K562 (cell line): ENCODE results near the gene ANO1. TPM values are rescaled to one million over a fixed set of nuclear protein-coding genes. Genes with fewer than 3 reads are reported as not detected.

Experiments
- BCOR ChIP-seq: fragments of 450-650 bp; IDR thresholded peaks from 2 replicates; pipeline ENCODE4 v1.6.1; 2016
- C11orf30 ChIP-seq: fragments of 450-650 bp; IDR thresholded peaks from 2 replicates; pipeline ENCODE4 v1.6.1; 2016; ENCODE audit warnings: low read depth, mild to moderate bottlenecking
- CGGBP1 ChIP-seq: fragments of 250-450 bp; sonication (Bioruptor Pico); IDR thresholded peaks from 2 replicates; pipeline ENCODE4 v1.9.0; 2021; ENCODE audit warnings: mild to moderate bottlenecking
- CLOCK ChIP-seq: fragments of 250-450 bp; sonication (Bioruptor Pico); IDR thresholded peaks from 2 replicates; pipeline ENCODE4 v1.4.0; 2020; ENCODE audit warnings: mild to moderate bottlenecking, moderate library complexity, borderline replicate concordance
- NEUROD1 ChIP-seq: fragments of 150-350 bp; IDR thresholded peaks from 2 replicates; pipeline ENCODE4 v1.6.1; 2014; ENCODE audit warnings: borderline replicate concordance, low read length, low read depth; ENCODE audit not compliant: partially characterized antibody
- NR2C2 ChIP-seq, 2 experiments: fragments of 200-800 bp in 1 of 2; sonication (Bioruptor generic) in 1 of 2; sonication (generic) in 1 of 2; formaldehyde crosslinking in 1 of 2; IDR thresholded peaks; 2 replicates each; pipeline versions ENCODE4 v1.6.1 to v1.8.0; 2016 to 2022; ENCODE audit warnings: mild to moderate bottlenecking in 1 of 2, missing compliant biosample characterization in 1 of 2, missing genetic modification characterization in 1 of 2, missing genetic modification reagents in 1 of 2
- RB1 ChIP-seq: fragments of 450-650 bp; IDR thresholded peaks from 2 replicates; pipeline ENCODE4 v1.6.1; 2017; ENCODE audit warnings: low read depth, mild to moderate bottlenecking
- SRSF1 ChIP-seq: fragments of 200-400 bp; formaldehyde crosslinking; IDR thresholded peaks from 2 replicates; pipeline ENCODE4 v1.6.1; 2017; ENCODE audit warnings: mild to moderate bottlenecking, low read depth, low read length, moderate library complexity
- STAT5A ChIP-seq: IDR thresholded peaks from 2 replicates; pipeline ENCODE4 v1.6.1; 2012; ENCODE audit warnings: low read length, inconsistent platforms, borderline replicate concordance
- ZNF324 ChIP-seq: fragments of 250-450 bp; sonication (Bioruptor Pico); IDR thresholded peaks from 2 replicates; pipeline ENCODE4 v1.4.0; 2020; ENCODE audit warnings: mild to moderate bottlenecking
- ZNF384 ChIP-seq: IDR thresholded peaks from 2 replicates; pipeline ENCODE4 v1.6.1; 2012; ENCODE audit warnings: low read depth, low read length, improper control_type of control experiment
- polyA plus RNA-seq, 8 experiments: library from polyadenylated mRNA; depleted of rRNA in 4 of 8; stranded (reverse) in 5 of 8; unstranded in 3 of 8; fragments of >200 nt; fragmentation: Nextera tagmentation in 2 of 8; fragmentation: Illumina TruSeq in 1 of 8; extraction: Ambion mirVana in 2 of 8; extraction: Trizol in 1 of 8; gene quantifications; 2 replicates each; pipeline versions ENCODE4 v1.2.1 to v1.2.3, GENCODE V29; 2011 to 2014; ENCODE audit warnings: inconsistent platforms in 1 of 8, missing spikeins in 1 of 8
- total RNA-seq, 7 experiments: library from RNA; depleted of rRNA in 6 of 7; stranded (reverse); fragments of >200 nt in 6 of 7; fragmentation: Illumina TruSeq in 2 of 7; extraction: Trizol in 2 of 7; gene quantifications; 2 replicates each; pipeline versions ENCODE4 v1.2.1 to v1.2.3, GENCODE V29; 2011 to 2021; ENCODE audit warnings: low replicate concordance in 1 of 7
- TF ChIP-seq, protein P1 (sequence below): fragments of 450-650 bp; formaldehyde crosslinking; IDR thresholded peaks from 2 replicates; pipeline ENCODE4 v1.4.0; 2022; ENCODE audit warnings: missing genetic modification characterization
- TF ChIP-seq, protein P2 (sequence below), 3 experiments: IDR thresholded peaks in 2 of 3; conservative IDR thresholded peaks in 1 of 3; 2 replicates each; pipeline ENCODE4 v1.5.1; 2011 to 2012; ENCODE audit warnings: low read length in 3 of 3, mild to moderate bottlenecking in 3 of 3, control low read depth in 2 of 3, improper control_type of control experiment in 1 of 3, inconsistent platforms in 1 of 3, low read depth in 1 of 3, mixed read lengths in 1 of 3, moderate library complexity in 1 of 3; ENCODE audit not compliant: insufficient read depth in 2 of 3
- TF ChIP-seq, protein P3 (sequence below): fragments of 450-650 bp; IDR thresholded peaks from 2 replicates; pipeline ENCODE4 v1.6.1; 2018; ENCODE audit warnings: mild to moderate bottlenecking, low read depth; ENCODE audit not compliant: partially characterized antibody
- TF ChIP-seq, protein P4 (sequence below): fragments of 250-450 bp; sonication (Bioruptor Pico); IDR thresholded peaks from 2 replicates; pipeline ENCODE4 v1.5.0; 2021
- TF ChIP-seq, protein P5 (sequence below): sonication (generic); formaldehyde crosslinking; IDR thresholded peaks from 2 replicates; pipeline ENCODE4 v1.8.1; 2023; ENCODE audit warnings: mild to moderate bottlenecking, missing genetic modification reagents

ANO1 gene
- total and polyA plus RNA-seq, 9 of the 15 experiments (the other 6 are each of a cell fraction or from before 2014, with no cell fraction given) = not detected

DNA sequence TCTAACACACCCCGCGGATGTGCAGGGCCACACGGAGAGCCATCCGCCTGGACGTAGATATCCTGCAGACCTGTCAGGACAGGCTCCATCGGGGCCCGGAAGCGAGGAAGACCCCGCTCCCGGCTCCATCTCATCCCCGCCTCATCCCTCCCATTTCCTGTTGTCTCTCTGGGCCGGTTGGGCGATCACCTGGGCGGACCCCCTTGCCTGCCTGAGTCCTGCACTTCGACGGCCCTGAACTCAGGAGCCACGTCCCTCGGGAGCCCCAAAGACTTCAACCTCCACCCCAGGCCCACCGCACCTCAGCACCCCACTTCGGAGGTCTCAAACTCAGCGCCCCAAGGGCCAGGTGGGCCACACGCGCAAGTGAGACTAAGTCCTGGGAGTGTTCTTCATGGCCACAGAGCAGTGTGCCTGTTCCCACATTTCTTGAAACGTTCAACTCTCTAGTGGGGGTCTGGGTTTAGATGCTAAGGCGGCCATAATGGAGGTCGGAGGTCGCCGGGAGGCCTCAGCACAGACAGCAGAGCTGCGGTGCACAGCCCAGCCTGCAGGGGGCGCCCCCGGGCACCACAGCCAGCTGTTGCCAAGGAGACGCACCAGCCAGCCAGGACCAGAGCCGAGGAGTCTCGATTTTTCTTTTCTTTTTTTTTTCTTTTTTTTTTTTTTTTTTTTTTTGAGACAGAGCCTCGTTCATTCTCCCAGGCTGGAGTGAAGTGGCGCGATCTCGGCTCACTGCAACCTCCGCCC, 99.0 kb downstream of the ANO1 start (continued):
- TF ChIP-seq, protein P1, sequence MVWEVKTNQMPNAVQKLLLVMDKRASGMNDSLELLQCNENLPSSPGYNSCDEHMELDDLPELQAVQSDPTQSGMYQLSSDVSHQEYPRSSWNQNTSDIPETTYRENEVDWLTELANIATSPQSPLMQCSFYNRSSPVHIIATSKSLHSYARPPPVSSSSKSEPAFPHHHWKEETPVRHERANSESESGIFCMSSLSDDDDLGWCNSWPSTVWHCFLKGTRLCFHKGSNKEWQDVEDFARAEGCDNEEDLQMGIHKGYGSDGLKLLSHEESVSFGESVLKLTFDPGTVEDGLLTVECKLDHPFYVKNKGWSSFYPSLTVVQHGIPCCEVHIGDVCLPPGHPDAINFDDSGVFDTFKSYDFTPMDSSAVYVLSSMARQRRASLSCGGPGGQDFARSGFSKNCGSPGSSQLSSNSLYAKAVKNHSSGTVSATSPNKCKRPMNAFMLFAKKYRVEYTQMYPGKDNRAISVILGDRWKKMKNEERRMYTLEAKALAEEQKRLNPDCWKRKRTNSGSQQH = no peak
- TF ChIP-seq ZNF384 = peak; percentile 80
- peak; percentile 42; the same call in 1 of the 2 replicates for TF ChIP-seq NR2C2 (CRISPR knock-in tag; IDR thresholded peaks at IDR 0.05)
- peak; percentile 69 for TF ChIP-seq NR2C2 (tag; IDR thresholded peaks at IDR 0.05)
- no peak for TF ChIP-seq C11orf30
- 0 out of 2 replicates have a peak, but pooled peaks have one; percentile 32 for TF ChIP-seq BCOR
- TF ChIP-seq, protein P2, sequence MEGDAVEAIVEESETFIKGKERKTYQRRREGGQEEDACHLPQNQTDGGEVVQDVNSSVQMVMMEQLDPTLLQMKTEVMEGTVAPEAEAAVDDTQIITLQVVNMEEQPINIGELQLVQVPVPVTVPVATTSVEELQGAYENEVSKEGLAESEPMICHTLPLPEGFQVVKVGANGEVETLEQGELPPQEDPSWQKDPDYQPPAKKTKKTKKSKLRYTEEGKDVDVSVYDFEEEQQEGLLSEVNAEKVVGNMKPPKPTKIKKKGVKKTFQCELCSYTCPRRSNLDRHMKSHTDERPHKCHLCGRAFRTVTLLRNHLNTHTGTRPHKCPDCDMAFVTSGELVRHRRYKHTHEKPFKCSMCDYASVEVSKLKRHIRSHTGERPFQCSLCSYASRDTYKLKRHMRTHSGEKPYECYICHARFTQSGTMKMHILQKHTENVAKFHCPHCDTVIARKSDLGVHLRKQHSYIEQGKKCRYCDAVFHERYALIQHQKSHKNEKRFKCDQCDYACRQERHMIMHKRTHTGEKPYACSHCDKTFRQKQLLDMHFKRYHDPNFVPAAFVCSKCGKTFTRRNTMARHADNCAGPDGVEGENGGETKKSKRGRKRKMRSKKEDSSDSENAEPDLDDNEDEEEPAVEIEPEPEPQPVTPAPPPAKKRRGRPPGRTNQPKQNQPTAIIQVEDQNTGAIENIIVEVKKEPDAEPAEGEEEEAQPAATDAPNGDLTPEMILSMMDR (IDR thresholded peaks at IDR 0.05 in 2 of 3, conservative IDR thresholded peaks at IDR 0.05 in 1 of 3; ENCODE audit: insufficient read depth in 2 of 3, low read depth in 1 of 3, low read length in 3 of 3) = peak; percentile 87 to 92 (median 89)
- no peak for TF ChIP-seq STAT5A
- TF ChIP-seq ZNF324 (CRISPR knock-in tag) = no peak
- TF ChIP-seq, protein P3, sequence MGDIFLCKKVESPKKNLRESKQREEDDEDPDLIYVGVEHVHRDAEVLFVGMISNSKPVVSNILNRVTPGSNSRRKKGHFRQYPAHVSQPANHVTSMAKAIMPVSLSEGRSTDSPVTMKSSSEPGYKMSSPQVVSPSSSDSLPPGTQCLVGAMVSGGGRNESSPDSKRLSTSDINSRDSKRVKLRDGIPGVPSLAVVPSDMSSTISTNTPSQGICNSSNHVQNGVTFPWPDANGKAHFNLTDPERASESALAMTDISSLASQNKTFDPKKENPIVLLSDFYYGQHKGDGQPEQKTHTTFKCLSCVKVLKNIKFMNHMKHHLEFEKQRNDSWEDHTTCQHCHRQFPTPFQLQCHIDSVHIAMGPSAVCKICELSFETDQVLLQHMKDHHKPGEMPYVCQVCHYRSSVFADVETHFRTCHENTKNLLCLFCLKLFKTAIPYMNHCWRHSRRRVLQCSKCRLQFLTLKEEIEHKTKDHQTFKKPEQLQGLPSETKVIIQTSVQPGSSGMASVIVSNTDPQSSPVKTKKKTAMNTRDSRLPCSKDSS = no peak
- TF ChIP-seq, protein P4, sequence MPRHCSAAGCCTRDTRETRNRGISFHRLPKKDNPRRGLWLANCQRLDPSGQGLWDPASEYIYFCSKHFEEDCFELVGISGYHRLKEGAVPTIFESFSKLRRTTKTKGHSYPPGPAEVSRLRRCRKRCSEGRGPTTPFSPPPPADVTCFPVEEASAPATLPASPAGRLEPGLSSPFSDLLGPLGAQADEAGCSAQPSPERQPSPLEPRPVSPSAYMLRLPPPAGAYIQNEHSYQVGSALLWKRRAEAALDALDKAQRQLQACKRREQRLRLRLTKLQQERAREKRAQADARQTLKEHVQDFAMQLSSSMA = no peak
- TF ChIP-seq, protein P5, sequence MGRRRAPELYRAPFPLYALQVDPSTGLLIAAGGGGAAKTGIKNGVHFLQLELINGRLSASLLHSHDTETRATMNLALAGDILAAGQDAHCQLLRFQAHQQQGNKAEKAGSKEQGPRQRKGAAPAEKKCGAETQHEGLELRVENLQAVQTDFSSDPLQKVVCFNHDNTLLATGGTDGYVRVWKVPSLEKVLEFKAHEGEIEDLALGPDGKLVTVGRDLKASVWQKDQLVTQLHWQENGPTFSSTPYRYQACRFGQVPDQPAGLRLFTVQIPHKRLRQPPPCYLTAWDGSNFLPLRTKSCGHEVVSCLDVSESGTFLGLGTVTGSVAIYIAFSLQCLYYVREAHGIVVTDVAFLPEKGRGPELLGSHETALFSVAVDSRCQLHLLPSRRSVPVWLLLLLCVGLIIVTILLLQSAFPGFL (CRISPR knock-in tag) = no peak
- TF ChIP-seq NEUROD1 = peak; percentile 39
- no peak for TF ChIP-seq SRSF1
- TF ChIP-seq CGGBP1 = no peak
- TF ChIP-seq CLOCK = no peak
- TF ChIP-seq RB1 = 0 out of 2 replicates have a peak, but pooled peaks have one; percentile 37
